NCI-H2081 treated with DMSO at 0.1 percent for 48 hours (cell line): Measurements from ENCODE around the gene RASSF4.

Experiments
- DNase-seq: peaks from one replicate; lab custom pipeline; 2025; lab: John Stamatoyannopoulos, UW

RASSF4 gene

DNA sequence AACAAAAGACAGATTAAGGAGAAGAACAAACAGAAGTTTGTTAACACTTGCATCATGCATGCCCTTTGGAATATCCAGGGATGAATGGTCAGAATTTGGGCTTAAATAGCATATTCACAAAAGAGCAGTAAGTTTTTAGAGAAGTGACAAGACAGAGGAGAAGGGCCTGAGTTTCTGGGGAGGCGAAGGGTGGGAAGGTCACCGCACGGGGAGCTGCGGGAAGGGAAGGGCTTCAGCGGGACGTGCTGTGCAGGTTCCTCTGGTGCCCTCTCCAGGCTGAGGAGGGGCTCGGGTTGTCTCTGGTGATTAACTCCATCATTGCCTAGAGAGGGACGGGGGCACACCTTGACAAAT lies 30.7 kb downstream of the RASSF4 start:
- DNase-seq = no peak

- DNase-seq = no peak
Measured at GRCh38 chr10:44990965-44991364, 31.4 kb downstream of the RASSF4 start.

DNA sequence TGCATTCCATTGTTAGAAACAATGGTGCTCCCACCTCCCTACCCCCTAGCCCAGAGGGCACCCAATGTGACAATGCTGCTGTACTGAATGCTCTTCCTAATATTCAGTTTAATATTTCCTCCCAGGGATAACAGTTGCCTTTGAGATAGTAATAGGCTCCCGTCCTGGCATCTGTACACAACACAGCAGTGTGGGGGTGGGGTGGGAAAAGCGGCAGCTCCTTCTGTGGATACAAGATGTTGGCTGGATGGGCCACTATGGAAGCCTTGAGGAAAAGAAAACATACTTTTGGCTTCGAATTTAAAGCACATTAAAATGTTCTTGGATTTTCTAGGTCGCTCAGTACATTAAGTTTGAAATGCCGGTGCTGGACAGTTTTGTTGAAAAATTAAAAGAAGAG lies 32.0 kb downstream of the RASSF4 start:
- no peak for DNase-seq

- no peak for DNase-seq
Measured at GRCh38 chr10:44992070-44992731, 32.6 kb downstream of the RASSF4 start.

DNA sequence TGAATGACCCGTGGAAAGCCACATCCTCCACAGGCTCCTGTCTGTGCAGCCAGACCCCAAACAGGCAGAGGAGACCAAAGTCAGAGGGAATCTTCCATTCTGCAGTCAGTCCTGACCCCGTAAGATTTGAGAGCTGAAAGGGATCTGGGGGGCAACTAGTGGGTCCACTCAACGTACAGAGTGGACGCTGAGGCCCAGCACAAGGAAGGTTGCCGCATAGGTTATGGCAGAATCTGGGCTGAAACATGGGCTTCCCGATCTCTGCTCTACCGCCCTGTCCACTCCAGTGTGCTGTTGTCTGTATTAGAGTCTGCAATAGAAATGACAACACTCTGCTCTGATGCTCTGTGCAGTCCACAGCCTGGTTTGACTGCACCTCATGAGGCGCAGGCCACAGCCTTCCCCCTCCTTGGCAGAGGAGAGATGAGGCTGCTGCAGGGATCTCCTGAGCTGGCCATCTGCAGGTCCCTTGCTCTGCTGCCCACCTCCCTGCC lies 33.2 kb downstream of the RASSF4 start:
- no peak for DNase-seq

GRCh38 chr10:44993226-44993921 lies 33.8 kb downstream of the RASSF4 start:
- DNase-seq = no peak

DNA sequence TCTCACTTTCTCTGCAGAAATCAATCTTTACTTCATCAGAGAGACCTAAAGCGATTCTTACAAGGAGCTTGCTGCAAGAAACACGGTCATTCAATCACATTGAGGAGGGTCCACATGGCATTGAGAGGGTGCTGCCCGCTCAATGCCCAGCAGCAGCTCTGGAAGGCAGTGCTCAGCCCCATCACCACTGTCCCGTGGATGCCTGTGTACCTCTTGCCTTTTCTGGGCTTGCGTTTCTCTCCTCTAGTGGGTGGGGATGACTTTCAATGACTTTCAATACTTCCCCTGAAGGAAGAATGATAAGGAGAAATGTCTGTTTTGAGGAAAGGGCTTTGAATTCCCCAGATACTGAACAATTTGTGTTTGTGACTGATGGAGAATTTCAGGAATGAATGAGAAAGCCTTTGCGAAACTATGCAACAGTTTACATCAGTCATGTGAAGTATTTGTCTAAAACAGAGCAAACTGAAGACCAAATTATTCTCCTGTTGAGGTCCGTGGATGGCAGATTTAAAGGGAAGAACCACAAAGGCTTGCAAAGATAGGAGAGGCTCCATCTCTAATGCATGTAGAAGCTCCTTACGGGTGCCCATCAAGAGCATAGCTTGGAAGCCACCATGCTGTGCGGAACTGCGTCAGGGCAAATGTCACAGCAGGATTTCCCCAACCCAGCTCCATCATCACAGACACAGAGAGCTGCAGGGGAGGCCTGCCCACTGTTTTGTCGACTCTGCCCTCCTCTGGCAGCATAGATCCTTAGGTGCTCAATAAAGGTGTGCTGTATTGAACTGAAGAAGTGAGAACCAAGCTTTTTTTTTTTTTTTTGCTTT lies 34.5 kb downstream of the RASSF4 start:
- DNase-seq = no peak

GRCh38 chr10:44994752-44995530 lies 35.3 kb downstream of the RASSF4 start:
- DNase-seq = no peak

DNA sequence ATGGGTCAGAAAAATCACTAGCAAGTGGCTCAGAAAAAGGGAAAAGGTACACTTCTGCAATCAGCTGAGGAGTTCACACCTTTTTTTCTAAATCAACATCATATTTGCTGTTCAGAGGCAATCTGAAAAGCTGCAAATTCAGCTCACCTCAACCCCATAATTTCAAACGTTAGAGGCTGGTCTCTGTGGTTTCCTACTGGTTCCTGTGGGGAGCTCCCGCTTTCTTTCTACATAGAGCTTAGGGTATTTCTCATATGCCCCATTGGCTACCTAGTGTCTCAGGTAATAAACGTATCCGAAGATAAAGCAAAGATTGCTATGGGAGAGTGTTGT lies 35.9 kb downstream of the RASSF4 start:
- DNase-seq = no peak

DNA sequence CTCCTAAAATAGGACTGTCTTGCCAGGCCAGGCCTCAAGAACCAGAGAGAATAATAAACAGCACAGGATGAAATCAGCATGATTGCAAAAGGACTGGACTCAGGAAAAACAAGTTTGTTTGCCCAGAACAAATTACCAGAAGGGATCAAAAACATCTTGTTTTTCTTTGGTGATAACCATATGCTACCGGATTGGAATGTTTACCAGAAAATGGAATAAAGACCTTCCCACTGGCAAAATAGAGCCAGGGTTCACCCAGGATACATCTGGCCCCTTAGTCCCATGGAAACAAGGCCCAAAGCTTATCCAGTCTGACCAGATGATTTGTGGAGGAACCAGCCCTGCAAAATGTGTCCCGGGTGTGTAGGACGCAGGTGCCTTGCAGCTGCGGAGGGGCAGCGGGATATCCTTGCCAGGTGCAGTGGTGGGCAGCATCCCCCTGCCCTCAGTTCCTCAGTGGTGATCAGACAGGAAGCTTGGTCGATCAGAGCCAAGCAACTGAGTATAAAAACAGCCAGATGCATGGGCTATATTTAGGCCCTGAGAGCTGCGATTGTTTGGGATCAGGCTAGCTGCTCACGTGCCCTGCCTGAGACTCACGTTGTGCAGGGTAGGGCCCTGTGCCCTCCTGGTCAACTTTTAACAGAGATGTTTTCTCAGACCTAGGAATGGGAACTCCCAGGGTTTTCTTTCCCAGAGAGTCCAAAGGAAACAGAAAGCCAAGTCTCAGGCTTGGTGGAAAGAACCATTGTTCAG lies 36.5 kb downstream of the RASSF4 start:
- no peak for DNase-seq

GRCh38 chr10:44997105-44997748 lies 37.6 kb downstream of the RASSF4 start:
- DNase-seq = no peak

- no peak for DNase-seq
Measured at GRCh38 chr10:44998146-44998631, 38.6 kb downstream of the RASSF4 start.

DNA sequence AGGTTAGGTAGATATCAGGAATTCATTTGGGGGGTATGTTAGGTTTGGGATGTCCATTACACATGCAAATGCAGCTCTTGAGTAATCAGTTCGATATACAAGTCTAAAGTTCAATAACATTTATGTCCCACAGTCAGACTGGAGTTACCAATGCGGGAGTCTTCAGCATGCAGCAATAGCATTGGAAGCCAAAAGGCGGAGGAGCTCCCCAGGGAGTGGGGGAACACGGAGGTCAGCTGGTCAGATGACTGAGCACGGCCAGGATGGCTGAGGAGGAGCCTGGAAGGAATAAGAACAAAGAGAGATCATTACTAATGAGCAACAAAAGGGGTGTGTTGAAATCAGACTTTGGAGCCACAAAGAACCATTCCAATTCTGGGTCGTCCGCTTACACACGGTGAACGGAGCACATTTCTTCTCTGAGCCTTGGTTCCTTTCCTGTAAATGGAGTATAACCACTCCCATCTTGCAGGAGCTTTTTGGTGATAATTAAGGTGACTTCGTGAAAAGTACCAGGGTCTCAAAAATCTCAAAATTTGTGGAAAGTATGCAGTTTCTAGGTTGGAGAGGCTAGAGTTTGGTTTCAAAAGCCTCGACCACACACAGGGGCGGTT lies 40.6 kb downstream of the RASSF4 start:
- no peak for DNase-seq

GRCh38 chr10:45000752-45001380 lies 41.3 kb downstream of the RASSF4 start, which contains the start of gene ZNF22:
ZNF22 (plus strand) TSS chr10:45000923; CDS start chr10:45003369, 2,446 bp downstream.
- DNase-seq = no peak

GRCh38 chr10:45001381-45002148 lies 42.0 kb downstream of the RASSF4 start:
- DNase-seq = no peak

GRCh38 chr10:45003432-45004000 lies 43.9 kb downstream of the RASSF4 start:
- no peak for DNase-seq

DNA sequence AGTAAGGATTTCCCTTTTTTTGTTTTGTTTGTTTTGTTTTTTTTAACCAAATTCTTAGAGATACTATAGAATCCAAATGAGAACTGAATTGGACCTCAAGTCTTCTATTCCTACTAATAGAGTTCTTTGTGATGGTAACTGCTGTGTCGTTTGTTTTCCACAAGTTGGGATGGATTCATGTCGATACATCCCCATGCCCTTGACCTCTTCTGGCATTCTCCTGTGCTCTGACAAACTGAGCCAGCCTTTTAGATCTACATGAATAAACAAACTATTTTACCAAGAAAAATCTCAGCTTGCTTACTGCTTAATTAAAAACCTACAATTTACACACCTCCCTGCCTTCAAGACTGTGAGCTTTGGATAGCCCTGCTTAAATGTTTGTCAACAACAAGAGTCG lies 45.1 kb downstream of the RASSF4 start:
- DNase-seq = no peak

DNA sequence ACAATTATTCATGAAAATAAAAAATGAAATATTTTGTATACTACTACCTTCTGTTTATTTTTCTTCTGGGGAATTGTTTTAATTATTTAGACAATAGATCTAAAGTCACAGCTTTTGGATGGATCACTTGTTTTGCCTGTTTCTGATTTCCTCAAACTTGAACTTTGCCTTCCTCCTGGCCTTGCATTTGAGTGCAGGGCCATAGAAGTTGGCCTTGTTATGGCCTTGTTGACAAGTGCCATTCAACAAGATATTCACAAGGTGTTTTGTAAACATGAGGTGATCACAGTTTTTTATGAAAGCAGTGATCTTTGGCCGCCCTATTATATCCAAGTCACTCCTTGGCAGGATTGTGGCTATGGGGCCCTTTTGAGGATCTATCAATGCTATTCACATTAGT lies 45.7 kb downstream of the RASSF4 start:
- DNase-seq = no peak
